Gastrocnemius medialis (tissue), 4 donors: ENCODE measurements around the gene HES4.

Experiments
- POLR2A ChIP-seq, 2 donors: fragments of 450-650 bp; IDR thresholded peaks; one replicate each; pipeline ENCODE4 v1.6.1; 2017; ENCODE audit warnings: antibody characterized with exemption in 2 of 2, mild to moderate bottlenecking in 2 of 2, moderate library complexity in 2 of 2
- TF ChIP-seq, protein P1 (sequence below), 5 experiments: fragments of 450-650 bp in 3 of 5; fragments of 200-600 bp in 2 of 5; sonication (generic) in 2 of 5; IDR thresholded peaks in 4 of 5; conservative IDR thresholded peaks in 1 of 5; 1 replicate in 4 of 5; 2 replicates in 1 of 5; pipeline ENCODE4 v1.5.1; 2016 to 2019; ENCODE audit warnings: antibody characterized with exemption in 5 of 5, mild to moderate bottlenecking in 3 of 5, moderate library complexity in 3 of 5

DNA sequence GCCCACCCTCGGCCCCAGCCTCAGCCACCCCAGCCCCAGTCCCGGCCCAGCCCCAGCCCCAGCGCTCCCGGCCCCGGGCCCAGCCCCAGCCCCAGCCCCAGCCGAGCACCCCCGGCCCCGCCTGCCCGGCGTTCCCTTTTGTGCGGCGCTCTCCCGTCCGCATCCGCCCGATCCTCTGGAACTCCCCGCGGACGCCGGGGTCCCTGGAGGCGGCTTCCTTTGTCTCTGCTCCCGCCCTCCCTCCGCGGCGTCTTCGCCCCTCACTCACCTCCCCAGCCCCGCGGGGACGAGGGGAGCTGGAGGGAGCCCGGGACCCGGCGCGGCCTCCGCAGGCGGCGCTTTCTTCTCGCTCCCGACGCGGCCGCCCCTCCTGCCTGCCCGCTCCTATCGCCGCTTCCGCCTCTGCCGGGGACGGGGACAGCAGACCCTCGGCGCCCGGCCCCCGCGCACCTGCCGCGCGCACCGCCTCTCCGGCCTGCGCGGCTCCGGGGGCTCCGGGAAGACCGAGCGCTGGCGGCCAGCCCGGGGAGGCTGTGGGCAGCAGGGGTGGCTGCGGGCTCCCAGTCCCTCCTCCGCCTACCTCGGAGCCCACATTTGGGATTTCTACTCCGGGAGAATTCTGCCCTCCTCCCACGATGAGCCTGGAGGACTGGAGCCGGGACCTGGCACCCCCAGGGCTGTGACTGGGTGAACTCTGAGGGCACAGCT, 34.0 kb upstream of the HES4 start:
- TF ChIP-seq, protein P1, sequence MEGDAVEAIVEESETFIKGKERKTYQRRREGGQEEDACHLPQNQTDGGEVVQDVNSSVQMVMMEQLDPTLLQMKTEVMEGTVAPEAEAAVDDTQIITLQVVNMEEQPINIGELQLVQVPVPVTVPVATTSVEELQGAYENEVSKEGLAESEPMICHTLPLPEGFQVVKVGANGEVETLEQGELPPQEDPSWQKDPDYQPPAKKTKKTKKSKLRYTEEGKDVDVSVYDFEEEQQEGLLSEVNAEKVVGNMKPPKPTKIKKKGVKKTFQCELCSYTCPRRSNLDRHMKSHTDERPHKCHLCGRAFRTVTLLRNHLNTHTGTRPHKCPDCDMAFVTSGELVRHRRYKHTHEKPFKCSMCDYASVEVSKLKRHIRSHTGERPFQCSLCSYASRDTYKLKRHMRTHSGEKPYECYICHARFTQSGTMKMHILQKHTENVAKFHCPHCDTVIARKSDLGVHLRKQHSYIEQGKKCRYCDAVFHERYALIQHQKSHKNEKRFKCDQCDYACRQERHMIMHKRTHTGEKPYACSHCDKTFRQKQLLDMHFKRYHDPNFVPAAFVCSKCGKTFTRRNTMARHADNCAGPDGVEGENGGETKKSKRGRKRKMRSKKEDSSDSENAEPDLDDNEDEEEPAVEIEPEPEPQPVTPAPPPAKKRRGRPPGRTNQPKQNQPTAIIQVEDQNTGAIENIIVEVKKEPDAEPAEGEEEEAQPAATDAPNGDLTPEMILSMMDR (IDR thresholded peaks at IDR 0.05 in 4 of 5, conservative IDR thresholded peaks at IDR 0.05 in 1 of 5) = no peak
- no peak for TF ChIP-seq POLR2A (IDR thresholded peaks at IDR 0.05)
